Esophagus squamous epithelium (tissue), 5 donors: ENCODE results near the gene CACNA1H. TPM values are rescaled to one million over a fixed set of nuclear protein-coding genes. Genes with fewer than 3 reads are reported as not detected.

Experiments used
- DNase-seq: peaks from one replicate; lab custom pipeline; 2025; lab: John Stamatoyannopoulos, UW
- H3K27ac ChIP-seq, 4 donors: fragments of 200-600 bp; sonication (generic); one replicate each; pipeline ENCODE4 v1.5.1; 2016 to 2019; ENCODE audit warnings: mild to moderate bottlenecking in 1 of 4
- H3K27me3 ChIP-seq, 4 donors: fragments of 200-600 bp; sonication (generic); 1 replicate in 3 of 4; 2 replicates in 1 of 4; pipeline versions ENCODE4 v1.5.1 to v1.6.0; 2017 to 2021; ENCODE audit warnings: antibody characterized with exemption in 1 of 4
- H3K36me3 ChIP-seq, 3 donors: fragments of 200-600 bp; sonication (generic); one replicate each; pipeline ENCODE4 v1.5.1; 2016 to 2019
- H3K4me1 ChIP-seq, 3 donors: fragments of 200-600 bp; sonication (generic); one replicate each; pipeline ENCODE4 v1.5.1; 2017 to 2019
- H3K4me3 ChIP-seq, 4 donors: fragments of 200-600 bp; sonication (generic); 1 replicate in 3 of 4; 2 replicates in 1 of 4; pipeline ENCODE4 v1.5.1; 2016 to 2019; ENCODE audit warnings: mild to moderate bottlenecking in 2 of 4, moderate library complexity in 1 of 4
- H3K9me3 ChIP-seq, 3 donors: fragments of 200-600 bp; sonication (generic); one replicate each; pipeline ENCODE4 v1.5.1; 2016 to 2019
- POLR2A ChIP-seq, 4 donors: fragments of 450-650 bp; IDR thresholded peaks; one replicate each; pipeline ENCODE4 v1.6.1; 2017; ENCODE audit warnings: antibody characterized with exemption in 4 of 4, mild to moderate bottlenecking in 4 of 4, moderate library complexity in 3 of 4
- WGBS, 2 donors: methylation state at CpG; one replicate each; pipeline ENCODE4 v1.1.5; 2018; 5-methylcytosine and 5-hydroxymethylcytosine counted together
- intact Hi-C: fragments of 100-400 bp; cut with DNase I; formaldehyde crosslinking; loops from one replicate; pipeline ENCODE4 v1.15.0; 2022
- total RNA-seq, 4 donors: library from RNA; depleted of rRNA; stranded (reverse); fragments of >200 nt; gene quantifications; one replicate each; pipeline ENCODE4 v1.1.0, GENCODE V29; 2016
- TF ChIP-seq, protein P1 (sequence below), 6 experiments: fragments of 450-650 bp in 4 of 6; fragments of 200-600 bp in 2 of 6; sonication (generic) in 2 of 6; IDR thresholded peaks; one replicate each; pipeline ENCODE4 v1.5.1; 2016 to 2019; ENCODE audit warnings: antibody characterized with exemption in 6 of 6, mild to moderate bottlenecking in 4 of 6, moderate library complexity in 4 of 6
- donor health status: DM: yes; HTN: yes; CAD: no.

The CACNA1H gene
- total RNA-seq, 4 donors from 2014 or later: 1.7 to 14.7 (median 5.6) TPM

DNA sequence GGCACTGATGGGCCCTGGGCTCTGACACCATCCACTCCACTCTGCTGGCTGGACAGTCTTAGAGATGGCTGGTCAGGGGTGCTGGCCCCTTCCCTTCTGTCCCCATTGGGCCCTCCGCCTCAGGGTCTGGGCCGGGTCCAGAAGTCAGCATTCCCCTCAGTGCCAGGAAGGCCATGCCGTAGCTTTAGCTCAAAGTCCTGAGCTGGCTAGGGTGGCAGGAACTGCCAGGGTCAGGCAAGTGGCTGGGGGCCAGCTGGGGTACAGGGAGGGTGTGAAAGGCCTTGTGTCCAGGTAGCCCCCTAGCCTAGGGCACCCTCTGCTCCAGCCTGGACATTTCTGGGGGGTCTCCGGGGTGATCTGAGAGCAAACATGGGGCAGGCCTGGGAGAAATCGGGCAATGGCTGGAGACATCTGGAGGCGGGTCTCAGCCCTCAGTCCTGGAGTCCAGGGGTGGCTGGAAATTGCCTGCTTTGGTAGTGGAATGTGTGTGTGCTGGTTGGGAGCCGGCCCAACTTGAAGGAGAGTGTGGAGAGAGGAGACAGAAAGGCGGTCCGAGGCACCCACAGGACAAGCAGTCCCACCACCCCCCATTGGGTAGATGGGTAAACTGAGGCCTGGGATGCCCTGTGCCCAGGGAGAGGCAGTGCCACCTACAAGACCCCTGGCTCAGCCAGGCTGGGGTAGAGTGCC, 39.6 kb downstream of the CACNA1H start:
- no peak overlapping the region for H3K4me3 ChIP-seq

GRCh38 chr16:1193143-1193824, 40.4 kb downstream of the CACNA1H start:
- intact Hi-C loops: no loop called here
- DNase-seq: no peak
- no peaks in the 10 kb centered on the region for H3K9me3 ChIP-seq
- TF ChIP-seq, protein P1, sequence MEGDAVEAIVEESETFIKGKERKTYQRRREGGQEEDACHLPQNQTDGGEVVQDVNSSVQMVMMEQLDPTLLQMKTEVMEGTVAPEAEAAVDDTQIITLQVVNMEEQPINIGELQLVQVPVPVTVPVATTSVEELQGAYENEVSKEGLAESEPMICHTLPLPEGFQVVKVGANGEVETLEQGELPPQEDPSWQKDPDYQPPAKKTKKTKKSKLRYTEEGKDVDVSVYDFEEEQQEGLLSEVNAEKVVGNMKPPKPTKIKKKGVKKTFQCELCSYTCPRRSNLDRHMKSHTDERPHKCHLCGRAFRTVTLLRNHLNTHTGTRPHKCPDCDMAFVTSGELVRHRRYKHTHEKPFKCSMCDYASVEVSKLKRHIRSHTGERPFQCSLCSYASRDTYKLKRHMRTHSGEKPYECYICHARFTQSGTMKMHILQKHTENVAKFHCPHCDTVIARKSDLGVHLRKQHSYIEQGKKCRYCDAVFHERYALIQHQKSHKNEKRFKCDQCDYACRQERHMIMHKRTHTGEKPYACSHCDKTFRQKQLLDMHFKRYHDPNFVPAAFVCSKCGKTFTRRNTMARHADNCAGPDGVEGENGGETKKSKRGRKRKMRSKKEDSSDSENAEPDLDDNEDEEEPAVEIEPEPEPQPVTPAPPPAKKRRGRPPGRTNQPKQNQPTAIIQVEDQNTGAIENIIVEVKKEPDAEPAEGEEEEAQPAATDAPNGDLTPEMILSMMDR (IDR thresholded peaks at IDR 0.05): peak in 1 of 6 experiments; percentile 9
- no peak for TF ChIP-seq POLR2A (IDR thresholded peaks at IDR 0.05)
- no peak overlapping the region for H3K4me3 ChIP-seq
- H3K36me3 ChIP-seq: no peaks in the 10 kb centered on the region
- peaks cover 0 to 21% (median 0%) of the 10 kb centered on the region in 4 donors for H3K27me3 ChIP-seq
- H3K27ac ChIP-seq: peak overlapping the region in 3 of 4 donors; percentile 28 to 72 (median 54)
- 48 to 50% methylated on average over 5 to 6 of the region's 30 CpGs for whole genome bisulfite sequencing, 2 donors
- H3K4me1 ChIP-seq: peaks cover 0 to 28% (median 6%) of the 10 kb centered on the region in 3 donors

More for the DNA sequence above, 39.6 kb downstream of the CACNA1H start:
- peaks cover 0 to 28% (median 6%) of the 10 kb centered on the region in 3 donors for H3K4me1 ChIP-seq
- H3K36me3 ChIP-seq: no peaks in the 10 kb centered on the region
- TF ChIP-seq POLR2A (IDR thresholded peaks at IDR 0.05): no peak
- TF ChIP-seq, protein P1 (IDR thresholded peaks at IDR 0.05): no peak
- 57 to 60% methylated on average over 1 to 4 of the region's 9 CpGs for WGBS, 2 donors
- intact Hi-C loops: no loop called here
- peak overlapping the region in 3 of 4 donors; percentile 7 to 72 (median 54) for H3K27ac ChIP-seq
- DNase-seq: no peak
- H3K9me3 ChIP-seq: no peaks in the 10 kb centered on the region
- peaks cover 0 to 21% (median 0%) of the 10 kb centered on the region in 4 donors for H3K27me3 ChIP-seq

DNA sequence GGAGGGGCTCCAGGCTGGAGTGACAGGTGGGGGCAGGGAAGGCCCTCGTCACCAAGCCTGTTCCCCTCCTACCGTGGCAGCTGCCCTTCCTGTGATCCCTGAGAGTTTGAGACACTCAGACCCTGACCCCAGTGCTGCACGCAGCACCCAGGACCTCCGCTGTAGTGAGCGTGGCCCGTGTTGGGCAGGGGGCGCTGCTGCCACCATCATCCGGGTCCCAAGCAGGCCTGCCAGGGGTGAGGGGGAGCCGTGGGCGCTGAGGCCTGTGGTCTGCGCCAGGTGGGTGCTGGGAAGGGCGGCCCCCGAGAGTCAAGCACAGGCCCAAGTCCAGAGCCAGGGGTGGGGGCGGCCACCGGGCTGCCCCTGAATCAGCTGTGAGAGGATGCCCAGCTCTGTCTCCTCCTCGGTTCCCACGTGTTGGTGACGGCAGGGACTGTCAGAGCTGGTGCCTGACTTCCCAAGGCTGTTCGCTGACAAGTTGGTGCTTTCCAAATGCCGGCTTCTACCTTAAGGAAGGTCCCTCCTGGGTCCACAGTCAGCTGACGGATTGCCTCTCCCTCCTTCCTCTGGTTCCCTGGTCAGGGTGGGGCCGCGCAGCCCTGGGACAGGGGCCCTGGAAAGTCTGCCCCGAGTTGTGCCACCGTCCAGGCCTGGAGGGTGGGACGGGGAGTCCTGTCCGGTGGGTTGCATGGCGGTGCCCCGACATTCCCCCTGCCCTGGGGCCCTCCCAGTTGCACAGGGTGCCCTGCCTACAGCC, 41.1 kb downstream of the CACNA1H start:
- Histone ChIP-seq H3K9me3 (no peaks in the 10 kb centered on the region), H3K4me1 (peaks cover 0 to 28% (median 6%) of the 10 kb centered on the region in 3 donors), H3K4me3 (no peak overlapping the region), H3K27ac (peak overlapping the region in 3 of 4 donors; percentile 28 to 72 (median 54)), H3K27me3 (peaks cover 0 to 21% (median 0%) of the 10 kb centered on the region in 4 donors), H3K36me3 (no peaks in the 10 kb centered on the region)
- DNase-seq: no peak
- WGBS, 2 donors: 20% methylated on average over 2 of the region's 29 CpGs; no CpG with 5 or more reads in 1 of the 2 donors
- no peak for TF ChIP-seq POLR2A (IDR thresholded peaks at IDR 0.05)
- TF ChIP-seq, protein P1 (IDR thresholded peaks at IDR 0.05): no peak
- intact Hi-C loops: no loop called here

DNA sequence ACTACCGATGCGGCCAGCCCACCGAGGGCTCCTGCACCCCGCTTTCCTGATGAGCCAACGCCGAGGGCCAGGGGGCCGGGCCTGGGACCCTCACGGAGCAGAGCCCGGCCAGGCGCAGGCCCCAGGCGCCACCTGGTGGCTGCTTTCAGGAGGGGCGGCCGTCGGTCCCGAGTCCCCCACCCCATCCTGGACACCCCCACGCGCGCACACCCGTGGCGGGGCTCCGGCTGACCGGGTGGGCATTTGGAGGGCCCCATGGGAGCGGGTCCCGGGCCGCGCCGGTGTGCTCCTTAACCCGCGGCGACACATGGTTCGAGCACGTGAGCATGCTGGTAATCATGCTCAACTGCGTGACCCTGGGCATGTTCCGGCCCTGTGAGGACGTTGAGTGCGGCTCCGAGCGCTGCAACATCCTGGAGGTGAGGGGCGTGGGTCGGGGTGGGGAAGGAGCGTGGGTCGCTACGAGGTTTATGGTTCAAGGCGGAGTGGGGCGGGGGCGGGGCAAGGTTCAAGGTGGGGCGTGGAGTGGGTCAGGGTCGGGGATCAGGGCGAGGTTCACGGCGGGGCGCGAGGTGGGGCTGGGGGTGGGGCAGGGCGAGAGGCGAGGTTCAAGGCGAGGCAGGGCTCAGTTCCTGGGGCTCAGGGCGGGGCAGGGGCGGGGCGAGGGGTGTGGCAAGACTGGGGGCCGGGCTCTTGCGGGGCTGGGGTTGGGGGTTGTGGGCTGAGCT, 41.9 kb downstream of the CACNA1H start:
- no peak for DNase-seq
- Histone ChIP-seq H3K27ac (peak overlapping the region in 1 of 4 donors; percentile 54), H3K4me3 (no peak overlapping the region), H3K9me3 (no peaks in the 10 kb centered on the region), H3K4me1 (peaks cover 0 to 28% (median 6%) of the 10 kb centered on the region in 3 donors), H3K27me3 (peaks cover 0 to 21% (median 0%) of the 10 kb centered on the region in 4 donors), H3K36me3 (no peaks in the 10 kb centered on the region)
- TF ChIP-seq, protein P1 (IDR thresholded peaks at IDR 0.05): peak; percentile 55 to 71 (median 64)
- no peak for TF ChIP-seq POLR2A (IDR thresholded peaks at IDR 0.05)
- intact Hi-C loops: no loop called here
- WGBS, 2 donors: no CpG with 5 or more reads among the region's 61 CpGs
